ENCODE data around the gene BNC2. TPM values are rescaled to one million over a fixed set of nuclear protein-coding genes. Genes with fewer than 3 reads are reported as not detected.

The BNC2 gene
- total RNA-seq, 1 experiment from 2014 or later = 2.9 TPM

- Histone ChIP-seq H3K36me3 (ENCODE audit: low read depth) (no peaks in the 10 kb centered on the region), H3K4me1 (replicated peaks; ENCODE audit: insufficient read depth) (peaks cover 14% of the 10 kb centered on the region; the same call in 1 of the 2 replicates), H2AFZ (no peak overlapping the region), H3K27me3 (ENCODE audit: insufficient read depth, low read depth) (no peaks in the 10 kb centered on the region), H3K9me3 (ENCODE audit: insufficient read depth, low read depth) (no peaks in the 10 kb centered on the region), H3K4me2 (no peak overlapping the region), H3K4me3 (no peak overlapping the region), H3K27ac (no peak overlapping the region), H4K20me1 (ENCODE audit: insufficient read depth) (no peaks in the 10 kb centered on the region), H3F3A (ENCODE audit: insufficient read depth, low read depth) (peaks cover 3% of the 10 kb centered on the region; the same call in 1 of the 2 replicates), H3K79me2 (ENCODE audit: low read depth) (no peaks in the 10 kb centered on the region), H3K9me2 (ENCODE audit: insufficient read depth) (no peaks in the 10 kb centered on the region)
- DNase-seq = no peak
- ChIA-PET POLR2A (ENCODE audit: unreplicated experiment) (no interaction called here), CTCF (no interaction called here)
- no TSS peak for BruUV-seq (replicated peaks)
- TF ChIP-seq CTCF (conservative IDR thresholded peaks at IDR 0.05) = no peak
- TF ChIP-seq EZH2 (IDR thresholded peaks at IDR 0.05; ENCODE audit: low read depth) = no peak
- intact Hi-C loops (cut with micrococcal nuclease; ENCODE audit: unreplicated experiment) = no loop called here
Measured at GRCh38 chr9:16622541-16622940, 247.9 kb downstream of the BNC2 start.

GRCh38 chr9:16619914-16620520, 250.5 kb downstream of the BNC2 start:
- Histone ChIP-seq H4K20me1 (ENCODE audit: insufficient read depth) (no peaks in the 10 kb centered on the region), H3F3A (ENCODE audit: insufficient read depth, low read depth) (no peaks in the 10 kb centered on the region), H3K9me3 (ENCODE audit: insufficient read depth, low read depth) (no peaks in the 10 kb centered on the region), H3K4me1 (replicated peaks; ENCODE audit: insufficient read depth) (no peaks in the 10 kb centered on the region), H2AFZ (no peak overlapping the region), H3K36me3 (ENCODE audit: low read depth) (no peaks in the 10 kb centered on the region), H3K27ac (no peak overlapping the region), H3K9me2 (ENCODE audit: insufficient read depth) (no peaks in the 10 kb centered on the region), H3K4me2 (no peak overlapping the region), H3K27me3 (ENCODE audit: insufficient read depth, low read depth) (no peaks in the 10 kb centered on the region), H3K4me3 (no peak overlapping the region), H3K79me2 (ENCODE audit: low read depth) (no peaks in the 10 kb centered on the region)
- BruUV-seq (replicated peaks) = no TSS peak
- POLR2A ChIA-PET (ENCODE audit: unreplicated experiment) = no interaction called here
- intact Hi-C loops (cut with micrococcal nuclease; ENCODE audit: unreplicated experiment) = no loop called here
- DNase-seq = no peak
- CTCF ChIA-PET = no interaction called here
- no peak for TF ChIP-seq EZH2 (IDR thresholded peaks at IDR 0.05; ENCODE audit: low read depth)
- no peak for TF ChIP-seq CTCF (conservative IDR thresholded peaks at IDR 0.05)

GRCh38 chr9:16619402-16619801, 251.1 kb downstream of the BNC2 start:
- Histone ChIP-seq H4K20me1 (ENCODE audit: insufficient read depth) (no peaks in the 10 kb centered on the region), H2AFZ (no peak overlapping the region), H3K9me3 (ENCODE audit: insufficient read depth, low read depth) (no peaks in the 10 kb centered on the region), H3K27me3 (ENCODE audit: insufficient read depth, low read depth) (no peaks in the 10 kb centered on the region), H3K4me2 (no peak overlapping the region), H3K79me2 (ENCODE audit: low read depth) (no peaks in the 10 kb centered on the region), H3K4me3 (no peak overlapping the region), H3K27ac (no peak overlapping the region), H3K4me1 (replicated peaks; ENCODE audit: insufficient read depth) (no peaks in the 10 kb centered on the region), H3K9me2 (ENCODE audit: insufficient read depth) (no peaks in the 10 kb centered on the region), H3F3A (ENCODE audit: insufficient read depth, low read depth) (no peaks in the 10 kb centered on the region), H3K36me3 (ENCODE audit: low read depth) (no peaks in the 10 kb centered on the region)
- CTCF ChIA-PET = no interaction called here
- TF ChIP-seq CTCF (conservative IDR thresholded peaks at IDR 0.05) (no peak), EZH2 (IDR thresholded peaks at IDR 0.05; ENCODE audit: low read depth) (no peak)
- no peak for DNase-seq
- POLR2A ChIA-PET (ENCODE audit: unreplicated experiment) = interaction anchor here (0.5 kb wide), 1 partner anchor 8 kb away, joined by 3 read pairs; no protein-coding TSS in a partner anchor
- BruUV-seq (replicated peaks) = no TSS peak
- intact Hi-C loops (cut with micrococcal nuclease; ENCODE audit: unreplicated experiment) = no loop called here

Measured in PC-9 (cell line).